ENCODE results near the gene MAN1A2.
A peak's percentile ranks its signal among the peaks of the same experiment; 100 is the strongest.
"Not testable (repeated sequence)": the region's sequence is repeated elsewhere in the genome, so short reads cannot be mapped to it uniquely, and the experiment has no call there.

The MAN1A2 gene

GRCh38 chr1:117341123-117341522 is 26.1 kb upstream of the MAN1A2 start:
- H3K4me1 ChIP-seq (ENCODE audit: control insufficient read depth, insufficient read depth, low read length): no peaks in the 10 kb centered on the region
- H3K9ac ChIP-seq (ENCODE audit: low read length): no peak overlapping the region
- no peaks in the 10 kb centered on the region for H3K27me3 ChIP-seq (ENCODE audit: control insufficient read depth, insufficient read depth, low read length)
- H3K27ac ChIP-seq (ENCODE audit: low read depth, low read length): no peak overlapping the region
- H3K36me3 ChIP-seq (ENCODE audit: control insufficient read depth, insufficient read depth, low read length): no peaks in the 10 kb centered on the region
- no peak overlapping the region for H3K4me3 ChIP-seq (ENCODE audit: low read length)

GRCh38 chr1:117342397-117342796 is 24.9 kb upstream of the MAN1A2 start:
- H3K36me3 ChIP-seq (ENCODE audit: control insufficient read depth, insufficient read depth, low read length): no peaks in the 10 kb centered on the region
- no peaks in the 10 kb centered on the region for H3K4me1 ChIP-seq (ENCODE audit: control insufficient read depth, insufficient read depth, low read length)
- H3K27me3 ChIP-seq (ENCODE audit: control insufficient read depth, insufficient read depth, low read length): no peaks in the 10 kb centered on the region
- no peak overlapping the region for H3K27ac ChIP-seq (ENCODE audit: low read depth, low read length)
- no peak overlapping the region for H3K9ac ChIP-seq (ENCODE audit: low read length)
- H3K4me3 ChIP-seq (ENCODE audit: low read length): no peak overlapping the region

- Histone ChIP-seq H3K4me3 (ENCODE audit: low read length) (no peak overlapping the region), H3K27ac (ENCODE audit: low read depth, low read length) (no peak overlapping the region), H3K36me3 (ENCODE audit: control insufficient read depth, insufficient read depth, low read length) (no peaks in the 10 kb centered on the region), H3K27me3 (ENCODE audit: control insufficient read depth, insufficient read depth, low read length) (no peaks in the 10 kb centered on the region), H3K9ac (ENCODE audit: low read length) (no peak overlapping the region), H3K4me1 (ENCODE audit: control insufficient read depth, insufficient read depth, low read length) (no peaks in the 10 kb centered on the region)
Observed at GRCh38 chr1:117346206-117346928, 20.9 kb upstream of the MAN1A2 start.

- H3K9ac ChIP-seq (ENCODE audit: low read length): no peak overlapping the region
Observed at GRCh38 chr1:117347907-117348306, 19.3 kb upstream of the MAN1A2 start.

DNA sequence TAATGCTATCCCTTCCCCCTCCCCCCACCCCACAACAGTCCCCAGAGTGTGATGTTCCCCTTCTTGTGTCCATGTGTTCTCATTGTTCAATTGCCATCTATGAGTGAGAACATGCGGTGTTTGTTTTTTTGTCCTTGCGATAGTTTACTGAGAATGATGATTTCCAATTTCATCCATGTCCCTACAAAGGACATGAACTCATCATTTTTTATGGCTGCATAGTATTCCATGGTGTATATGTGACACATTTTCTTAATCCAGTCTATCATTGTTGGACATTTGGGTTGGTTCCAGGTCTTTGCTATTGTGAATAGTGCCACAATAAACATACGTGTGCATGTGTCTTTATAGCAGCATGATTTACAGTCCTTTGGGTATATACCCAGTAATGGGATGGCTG is 14.6 kb upstream of the MAN1A2 start:
- not testable (repeated sequence) for H3K4me1 ChIP-seq (ENCODE audit: control insufficient read depth, insufficient read depth, low read length); H3K4me3 ChIP-seq (ENCODE audit: low read length); H3K27me3 ChIP-seq (ENCODE audit: control insufficient read depth, insufficient read depth, low read length); H3K9ac ChIP-seq (ENCODE audit: low read length); H3K27ac ChIP-seq (ENCODE audit: low read depth, low read length); H3K36me3 ChIP-seq (ENCODE audit: control insufficient read depth, insufficient read depth, low read length)

More at GRCh38 chr1:117347907-117348306, 19.3 kb upstream of the MAN1A2 start:
- no peaks in the 10 kb centered on the region for H3K27me3 ChIP-seq (ENCODE audit: control insufficient read depth, insufficient read depth, low read length)
- H3K4me1 ChIP-seq (ENCODE audit: control insufficient read depth, insufficient read depth, low read length): no peaks in the 10 kb centered on the region
- H3K27ac ChIP-seq (ENCODE audit: low read depth, low read length): no peak overlapping the region
- H3K36me3 ChIP-seq (ENCODE audit: control insufficient read depth, insufficient read depth, low read length): no peaks in the 10 kb centered on the region
- H3K4me3 ChIP-seq (ENCODE audit: low read length): no peak overlapping the region

DNA sequence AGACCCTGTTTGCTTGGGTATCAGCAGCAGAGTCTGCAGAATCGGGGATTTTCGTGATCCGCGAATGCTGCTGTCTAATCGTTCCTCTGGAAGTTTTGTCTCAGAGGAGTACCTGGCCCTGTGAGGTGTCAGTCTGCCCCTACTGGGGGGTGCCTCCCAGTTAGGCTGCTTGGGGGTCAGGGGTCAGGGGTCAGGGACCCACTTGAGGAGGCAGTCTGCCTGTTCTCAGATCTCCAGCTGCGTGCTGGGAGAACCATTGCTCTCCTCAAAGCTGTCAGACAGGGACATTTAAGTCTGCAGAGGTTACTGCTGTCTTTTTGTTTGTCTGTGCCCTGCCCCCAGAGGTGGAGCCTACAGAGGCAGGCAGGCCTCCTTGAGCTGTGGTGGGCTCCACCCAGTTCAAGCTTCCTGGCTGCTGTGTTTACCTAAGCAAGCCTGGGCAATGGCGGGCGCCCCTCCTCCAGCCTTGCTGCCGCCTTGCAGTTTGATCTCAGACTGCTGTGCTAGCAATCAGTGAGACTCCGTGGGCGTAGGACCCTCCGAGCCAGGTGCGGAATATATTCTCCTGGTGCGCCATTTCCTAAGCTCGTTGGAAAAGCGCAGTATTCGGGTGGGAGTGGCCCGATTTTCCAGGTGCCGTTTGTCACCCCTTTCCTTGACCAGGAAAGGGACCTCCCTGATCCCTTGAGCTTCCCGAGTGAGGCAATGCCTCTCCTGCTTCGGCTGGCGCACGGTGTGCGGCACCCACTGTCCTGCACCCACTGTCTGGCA is 9.2 kb upstream of the MAN1A2 start:
- H3K4me3 ChIP-seq (ENCODE audit: low read length); H3K27me3 ChIP-seq (ENCODE audit: control insufficient read depth, insufficient read depth, low read length); H3K27ac ChIP-seq (ENCODE audit: low read depth, low read length); H3K9ac ChIP-seq (ENCODE audit: low read length); H3K4me1 ChIP-seq (ENCODE audit: control insufficient read depth, insufficient read depth, low read length); H3K36me3 ChIP-seq (ENCODE audit: control insufficient read depth, insufficient read depth, low read length): not testable (repeated sequence)

DNA sequence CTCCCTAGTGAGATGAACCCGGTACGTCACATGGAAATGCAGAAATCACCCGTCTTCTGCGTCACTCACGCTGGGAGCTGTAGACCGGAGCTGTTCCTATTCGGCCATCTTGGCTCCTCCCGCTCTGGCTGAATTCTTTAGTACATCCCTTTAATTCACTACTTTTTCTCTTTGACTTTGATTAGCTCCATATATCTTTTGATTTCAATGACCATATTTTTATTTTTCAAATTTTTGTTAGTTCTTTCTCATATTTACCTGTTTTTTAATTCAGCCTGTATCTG is 8.7 kb upstream of the MAN1A2 start:
- H3K9ac ChIP-seq (ENCODE audit: low read length); H3K27me3 ChIP-seq (ENCODE audit: control insufficient read depth, insufficient read depth, low read length); H3K4me3 ChIP-seq (ENCODE audit: low read length); H3K36me3 ChIP-seq (ENCODE audit: control insufficient read depth, insufficient read depth, low read length); H3K4me1 ChIP-seq (ENCODE audit: control insufficient read depth, insufficient read depth, low read length); H3K27ac ChIP-seq (ENCODE audit: low read depth, low read length): not testable (repeated sequence)

- no peaks in the 10 kb centered on the region for H3K27me3 ChIP-seq (ENCODE audit: control insufficient read depth, insufficient read depth, low read length)
- no peak overlapping the region for H3K27ac ChIP-seq (ENCODE audit: low read depth, low read length)
Observed at GRCh38 chr1:117359561-117360289, 7.5 kb upstream of the MAN1A2 start.

GRCh38 chr1:117362986-117363385 is 4.3 kb upstream of the MAN1A2 start:
- Histone ChIP-seq H3K27me3 (ENCODE audit: control insufficient read depth, insufficient read depth, low read length) (no peaks in the 10 kb centered on the region), H3K36me3 (ENCODE audit: control insufficient read depth, insufficient read depth, low read length) (no peaks in the 10 kb centered on the region), H3K4me3 (ENCODE audit: low read length) (no peak overlapping the region), H3K4me1 (ENCODE audit: control insufficient read depth, insufficient read depth, low read length) (no peaks in the 10 kb centered on the region), H3K9ac (ENCODE audit: low read length) (no peak overlapping the region), H3K27ac (ENCODE audit: low read depth, low read length) (no peak overlapping the region)

More at GRCh38 chr1:117359561-117360289, 7.5 kb upstream of the MAN1A2 start:
- Histone ChIP-seq H3K4me3 (ENCODE audit: low read length) (no peak overlapping the region), H3K9ac (ENCODE audit: low read length) (no peak overlapping the region), H3K36me3 (ENCODE audit: control insufficient read depth, insufficient read depth, low read length) (no peaks in the 10 kb centered on the region), H3K4me1 (ENCODE audit: control insufficient read depth, insufficient read depth, low read length) (no peaks in the 10 kb centered on the region)

DNA sequence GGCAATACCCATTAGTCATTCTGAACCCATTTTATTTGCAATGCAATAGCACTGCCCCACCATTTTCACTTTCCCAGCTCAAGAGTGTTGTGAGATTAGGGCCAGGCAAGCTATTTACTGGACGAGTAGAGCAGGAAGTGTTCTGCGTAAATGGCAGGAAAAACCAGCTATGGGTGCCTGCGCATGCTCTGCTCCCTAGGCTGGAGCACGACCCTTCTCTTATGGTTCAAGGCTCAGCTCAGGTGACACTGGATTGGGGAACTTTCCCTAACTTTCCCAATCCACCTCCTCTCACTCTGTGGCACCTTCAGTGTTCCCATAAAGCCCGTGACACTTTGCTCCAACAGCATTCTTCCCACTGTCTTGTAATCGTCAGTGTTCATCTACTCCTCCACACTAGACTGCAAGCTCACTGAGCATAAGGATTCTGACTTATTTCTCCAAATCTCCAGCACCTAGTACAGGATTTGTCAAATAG is 3.6 kb upstream of the MAN1A2 start:
- no peak overlapping the region for H3K9ac ChIP-seq (ENCODE audit: low read length)
- H3K27ac ChIP-seq (ENCODE audit: low read depth, low read length): no peak overlapping the region
- peak overlapping the region; percentile 19 for H3K4me3 ChIP-seq (ENCODE audit: low read length)
- no peaks in the 10 kb centered on the region for H3K36me3 ChIP-seq (ENCODE audit: control insufficient read depth, insufficient read depth, low read length)
- no peaks in the 10 kb centered on the region for H3K4me1 ChIP-seq (ENCODE audit: control insufficient read depth, insufficient read depth, low read length)
- H3K27me3 ChIP-seq (ENCODE audit: control insufficient read depth, insufficient read depth, low read length): no peaks in the 10 kb centered on the region

GRCh38 chr1:117364240-117364639 is 3.0 kb upstream of the MAN1A2 start:
- no peak overlapping the region for H3K4me3 ChIP-seq (ENCODE audit: low read length)
- H3K4me1 ChIP-seq (ENCODE audit: control insufficient read depth, insufficient read depth, low read length): no peaks in the 10 kb centered on the region
- H3K27ac ChIP-seq (ENCODE audit: low read depth, low read length): no peak overlapping the region
- H3K27me3 ChIP-seq (ENCODE audit: control insufficient read depth, insufficient read depth, low read length): no peaks in the 10 kb centered on the region
- H3K9ac ChIP-seq (ENCODE audit: low read length): no peak overlapping the region
- H3K36me3 ChIP-seq (ENCODE audit: control insufficient read depth, insufficient read depth, low read length): no peaks in the 10 kb centered on the region

- no peaks in the 10 kb centered on the region for H3K36me3 ChIP-seq (ENCODE audit: control insufficient read depth, insufficient read depth, low read length)
- H3K27ac ChIP-seq (ENCODE audit: low read depth, low read length): peak overlapping the region; percentile 96
- H3K9ac ChIP-seq (ENCODE audit: low read length): peak overlapping the region; percentile 94
- H3K4me1 ChIP-seq (ENCODE audit: control insufficient read depth, insufficient read depth, low read length): peaks cover 3% of the 10 kb centered on the region
- H3K27me3 ChIP-seq (ENCODE audit: control insufficient read depth, insufficient read depth, low read length): no peaks in the 10 kb centered on the region
- H3K4me3 ChIP-seq (ENCODE audit: low read length): peak overlapping the region; percentile 98
Observed at GRCh38 chr1:117365350-117366176, 1.7 kb upstream of the MAN1A2 start.
